DMS114 treated with DMSO at 0.1 percent for 48 hours (cell line): ENCODE data around the gene KMO.

Experiments
- DNase-seq: peaks from one replicate; lab custom pipeline; 2025; ENCODE audit not compliant: unreplicated experiment; lab: John Stamatoyannopoulos, UW

Gene KMO

GRCh38 chr1:241645199-241645598 is 113.0 kb downstream of the KMO start:
- DNase-seq: no peak
